Smooth muscle cell (in vitro differentiated cells): ENCODE results near the gene KCP. TPM values are rescaled to one million over a fixed set of nuclear protein-coding genes. Genes with fewer than 3 reads are reported as not detected.

Experiments used
- DNase-seq: peaks from one replicate; lab custom pipeline; 2025; ENCODE audit not compliant: unreplicated experiment; lab: John Stamatoyannopoulos, UW
- H2AFZ ChIP-seq: fragments of 200-600 bp; sonication (generic); 2 replicates; pipeline ENCODE4 v1.6.0; 2016; ENCODE audit warnings: antibody characterized with exemption, low read depth, mild to moderate bottlenecking
- H3F3A ChIP-seq: fragments of 200-600 bp; sonication (generic); 2 replicates; pipeline ENCODE4 v1.6.0; 2017; ENCODE audit warnings: antibody characterized with exemption, low read depth
- H3K27ac ChIP-seq: fragments of 200-600 bp; sonication (generic); 2 replicates; pipeline ENCODE4 v1.5.1; 2016; ENCODE audit warnings: low read depth, mild to moderate bottlenecking
- H3K27me3 ChIP-seq: fragments of 200-600 bp; sonication (generic); 2 replicates; pipeline ENCODE4 v1.6.1; 2016; ENCODE audit warnings: low read depth, mild to moderate bottlenecking
- H3K36me3 ChIP-seq: fragments of 200-600 bp; sonication (generic); 2 replicates; pipeline ENCODE4 v1.5.1; 2016; ENCODE audit warnings: low read depth
- H3K4me1 ChIP-seq: fragments of 200-600 bp; sonication (generic); 2 replicates; pipeline ENCODE4 v1.5.1; 2016; ENCODE audit warnings: low read depth
- H3K4me2 ChIP-seq: fragments of 200-600 bp; sonication (generic); 2 replicates; pipeline ENCODE4 v1.6.0; 2016; ENCODE audit warnings: mild to moderate bottlenecking
- H3K4me3 ChIP-seq: fragments of 200-600 bp; sonication (generic); 2 replicates; pipeline ENCODE4 v1.5.1; 2016; ENCODE audit warnings: mild to moderate bottlenecking
- H3K79me2 ChIP-seq: fragments of 200-600 bp; sonication (generic); 2 replicates; pipeline ENCODE4 v1.6.0; 2016; ENCODE audit warnings: low read depth, mild to moderate bottlenecking
- H3K9ac ChIP-seq: fragments of 200-600 bp; sonication (generic); 2 replicates; pipeline ENCODE4 v1.6.0; 2016; ENCODE audit warnings: low read depth
- H3K9me3 ChIP-seq: fragments of 200-600 bp; sonication (generic); replicated peaks from 2 replicates; pipeline ENCODE4 v1.5.1; 2016; ENCODE audit warnings: low read depth
- H4K20me1 ChIP-seq: fragments of 200-600 bp; sonication (generic); 2 replicates; pipeline ENCODE4 v1.6.0; 2016; ENCODE audit warnings: low read depth
- WGBS: methylation state at CpG from one replicate; pipeline ENCODE4 v1.1.7; 2016; ENCODE audit warnings: low lambda C conversion rate; 5-methylcytosine and 5-hydroxymethylcytosine counted together
- polyA plus RNA-seq: library from polyadenylated mRNA; unstranded; fragments of >200 nt; fragmentation: Nextera tagmentation; extraction: Ambion mirVana; gene quantifications from 2 replicates; pipeline ENCODE4 v1.2.1, GENCODE V29; 2016
- total RNA-seq: library from RNA; depleted of rRNA; stranded (reverse); fragments of >200 nt; gene quantifications from 2 replicates; pipeline ENCODE4 v1.2.3, GENCODE V29; 2014
- TF ChIP-seq, protein P1 (sequence below): fragments of 200-600 bp; sonication (generic); IDR thresholded peaks from 2 replicates; pipeline ENCODE4 v1.5.1; 2017; ENCODE audit warnings: borderline replicate concordance, mild to moderate bottlenecking, antibody characterized with exemption; ENCODE audit not compliant: insufficient read depth, poor library complexity, severe bottlenecking

Gene KCP
- total and polyA plus RNA-seq, 2 experiments from 2014 or later, result 0.99 to 4.5 TPM

- Histone ChIP-seq H3K4me1 (peaks cover 8% of the 10 kb centered on the region), H4K20me1 (peaks cover 45% of the 10 kb centered on the region), H2AFZ (peak overlapping the region; percentile 71), H3F3A (peaks cover 18% of the 10 kb centered on the region), H3K27ac (peak overlapping the region; percentile 62), H3K27me3 (peaks cover 12% of the 10 kb centered on the region), H3K9me3 (no peaks in the 10 kb centered on the region), H3K4me3 (peak overlapping the region; percentile 77), H3K4me2 (peak overlapping the region; percentile 97), H3K9ac (peak overlapping the region; percentile 87), H3K79me2 (peaks cover 14% of the 10 kb centered on the region), H3K36me3 (no peaks in the 10 kb centered on the region)
- DNase-seq, result no peak
- TF ChIP-seq, protein P1, sequence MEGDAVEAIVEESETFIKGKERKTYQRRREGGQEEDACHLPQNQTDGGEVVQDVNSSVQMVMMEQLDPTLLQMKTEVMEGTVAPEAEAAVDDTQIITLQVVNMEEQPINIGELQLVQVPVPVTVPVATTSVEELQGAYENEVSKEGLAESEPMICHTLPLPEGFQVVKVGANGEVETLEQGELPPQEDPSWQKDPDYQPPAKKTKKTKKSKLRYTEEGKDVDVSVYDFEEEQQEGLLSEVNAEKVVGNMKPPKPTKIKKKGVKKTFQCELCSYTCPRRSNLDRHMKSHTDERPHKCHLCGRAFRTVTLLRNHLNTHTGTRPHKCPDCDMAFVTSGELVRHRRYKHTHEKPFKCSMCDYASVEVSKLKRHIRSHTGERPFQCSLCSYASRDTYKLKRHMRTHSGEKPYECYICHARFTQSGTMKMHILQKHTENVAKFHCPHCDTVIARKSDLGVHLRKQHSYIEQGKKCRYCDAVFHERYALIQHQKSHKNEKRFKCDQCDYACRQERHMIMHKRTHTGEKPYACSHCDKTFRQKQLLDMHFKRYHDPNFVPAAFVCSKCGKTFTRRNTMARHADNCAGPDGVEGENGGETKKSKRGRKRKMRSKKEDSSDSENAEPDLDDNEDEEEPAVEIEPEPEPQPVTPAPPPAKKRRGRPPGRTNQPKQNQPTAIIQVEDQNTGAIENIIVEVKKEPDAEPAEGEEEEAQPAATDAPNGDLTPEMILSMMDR, result peak; percentile 42
- WGBS, result 10% methylated on average over 6 of the region's 6 CpGs
These were observed 47.0 kb downstream of the KCP start for GRCh38 chr7:128863433-128863989.

DNA sequence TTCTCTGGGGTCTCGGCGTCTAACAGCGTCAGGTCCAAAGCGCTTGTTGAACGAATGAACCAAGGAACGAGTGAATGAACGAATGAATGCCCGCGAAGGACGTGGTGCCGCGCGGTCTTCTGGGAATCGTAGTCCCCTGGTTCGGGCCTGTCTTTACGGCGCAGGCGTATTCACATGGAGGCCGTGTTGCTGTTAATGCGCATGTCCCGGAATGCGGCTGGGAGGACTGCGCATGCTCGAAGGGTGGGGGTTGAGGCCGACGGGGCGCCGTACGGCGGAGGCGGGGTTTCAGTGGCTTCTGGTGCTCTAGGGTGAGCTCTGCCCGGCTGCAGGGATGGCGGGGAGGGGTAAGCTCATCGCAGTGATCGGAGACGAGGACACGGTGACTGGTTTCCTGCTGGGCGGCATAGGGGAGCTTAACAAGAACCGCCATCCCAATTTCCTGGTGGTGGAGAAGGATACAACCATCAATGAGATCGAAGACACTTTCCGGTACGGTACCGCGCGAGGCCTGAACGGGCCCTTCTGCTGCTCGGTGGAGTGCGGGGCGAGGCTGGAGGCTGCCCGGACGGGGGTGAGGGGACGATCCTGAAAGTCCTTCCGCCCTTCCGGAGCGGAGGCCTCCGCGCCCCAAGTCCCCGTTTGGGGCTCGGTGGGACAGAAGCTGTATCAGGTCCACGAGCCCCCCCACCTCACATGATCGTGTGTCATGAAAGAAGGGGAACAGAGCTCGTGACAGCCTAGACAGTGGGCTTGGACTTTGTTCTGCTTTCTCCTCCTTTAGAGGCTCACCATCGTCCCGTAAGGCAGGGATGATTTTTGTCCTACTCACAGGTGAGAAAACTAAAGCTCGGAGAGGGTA, 47.7 kb downstream of the KCP start, which contains the start of gene ATP6V1F:
Gene ATP6V1F (plus strand): TSS at position 286 of the 862 bp plus-strand sequence. CDS start 49 bp downstream, at position 335.
- Histone ChIP-seq H3K9me3 (no peaks in the 10 kb centered on the region), H3K36me3 (no peaks in the 10 kb centered on the region), H3K27ac (peak within 1 kb of the TSS; percentile 62), H2AFZ (peak within 1 kb of the TSS; percentile 71), H3K4me1 (peaks cover 8% of the 10 kb centered on the region), H4K20me1 (peaks cover 38% of the 10 kb centered on the region), H3K27me3 (peaks cover 5% of the 10 kb centered on the region), H3K79me2 (peaks cover 14% of the 10 kb centered on the region), H3K4me2 (peak within 1 kb of the TSS; percentile 97), H3K4me3 (peak within 1 kb of the TSS; percentile 77), H3F3A (peaks cover 16% of the 10 kb centered on the region), H3K9ac (peak within 1 kb of the TSS; percentile 87)
- under 1% methylated on average over 65 of the region's 65 CpGs for WGBS
- TF ChIP-seq, protein P1, result no peak
- peak; percentile 98 for DNase-seq

DNA sequence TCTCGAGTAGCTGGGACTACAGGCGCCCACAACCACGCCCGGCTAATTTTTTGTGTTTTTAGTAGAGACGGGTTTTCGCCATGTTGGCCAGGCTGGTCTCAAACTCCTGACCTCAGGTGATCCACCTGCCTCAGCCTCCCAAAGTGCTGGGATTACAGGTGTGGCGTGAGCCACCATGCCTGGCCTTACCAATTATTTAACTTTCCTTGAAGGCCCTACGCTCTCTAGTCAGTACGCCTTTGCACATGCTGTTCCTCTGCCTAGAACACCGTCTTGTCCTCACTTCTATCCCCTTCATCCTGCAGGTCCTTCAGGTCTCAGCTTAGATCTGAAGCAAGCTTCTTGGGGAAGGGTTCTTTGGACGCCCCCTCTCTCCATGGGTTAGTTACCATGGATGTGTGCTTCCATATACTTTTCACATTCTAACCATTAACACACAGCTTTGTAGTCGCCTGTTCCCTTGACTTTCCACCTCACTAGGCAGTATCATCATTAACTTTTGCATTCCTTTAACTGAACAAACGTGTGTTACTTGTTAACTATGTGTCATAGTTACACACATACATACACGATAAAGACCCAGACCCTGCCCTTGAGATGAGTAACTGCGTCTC, 48.4 kb downstream of the KCP start:
- Histone ChIP-seq H3K9ac (peak overlapping the region; percentile 23), H3K36me3 (no peaks in the 10 kb centered on the region), H4K20me1 (peaks cover 31% of the 10 kb centered on the region), H3K27me3 (no peaks in the 10 kb centered on the region), H3K27ac (peak overlapping the region; percentile 20), H3K79me2 (peaks cover 14% of the 10 kb centered on the region), H3F3A (peaks cover 13% of the 10 kb centered on the region), H3K4me3 (peak overlapping the region; percentile 77), H3K9me3 (no peaks in the 10 kb centered on the region), H3K4me1 (peaks cover 8% of the 10 kb centered on the region), H3K4me2 (peak overlapping the region; percentile 97), H2AFZ (peak overlapping the region; percentile 28)
- 73% methylated on average over 13 of the region's 15 CpGs for WGBS
- DNase-seq, result no peak
- TF ChIP-seq, protein P1, result no peak
